Measurements from ENCODE around the gene TNFAIP2. TPM values are rescaled to one million over a fixed set of nuclear protein-coding genes. Genes with fewer than 3 reads are reported as not detected.

Gene TNFAIP2
- total and polyA plus RNA-seq, 9 of the 15 experiments (the other 6 are each of a cell fraction or from before 2014, with no cell fraction given), result 22.6 to 68.6 (median 44.6) TPM

DNA sequence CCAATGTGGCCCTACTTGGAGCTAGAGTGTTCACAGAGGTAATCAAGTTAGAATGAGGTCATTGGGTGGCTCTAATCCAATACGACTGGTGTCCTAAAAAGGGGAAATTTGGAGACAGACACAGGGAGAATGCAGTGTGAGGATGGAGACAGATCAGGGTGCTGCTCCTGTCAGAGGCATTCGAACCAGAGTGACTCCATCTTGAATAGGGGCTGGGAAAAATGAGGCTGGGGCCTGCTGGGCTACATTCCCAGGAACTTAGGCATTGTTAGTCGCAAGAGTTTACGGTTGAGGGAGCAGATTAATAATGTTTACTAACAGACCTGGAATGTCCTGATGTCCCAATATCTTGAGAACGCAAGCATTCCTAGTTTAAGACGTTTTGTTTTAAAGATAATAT, 20.2 kb downstream of the TNFAIP2 start (continued):
- TF ChIP-seq ZNF780A (CRISPR knock-in tag; IDR thresholded peaks at IDR 0.05) (no peak), SRSF3 (IDR thresholded peaks at IDR 0.05; ENCODE audit: insufficient read depth, low read length) (no peak), DMBX1 (CRISPR knock-in tag; IDR thresholded peaks at IDR 0.05; ENCODE audit: borderline replicate concordance) (0 out of 2 replicates have a peak, but pooled peaks have one; percentile 29), KLF6 (CRISPR knock-in tag; IDR thresholded peaks at IDR 0.05; ENCODE audit: borderline replicate concordance) (0 out of 2 replicates have a peak, but pooled peaks have one; percentile 18), NBN (IDR thresholded peaks at IDR 0.05; ENCODE audit: low read depth) (no peak), MTF1 (CRISPR knock-in tag; IDR thresholded peaks at IDR 0.05; ENCODE audit: borderline replicate concordance) (no peak), FOXP1 (CRISPR knock-in tag; IDR thresholded peaks at IDR 0.05) (no peak), ZKSCAN1 (IDR thresholded peaks at IDR 0.05; ENCODE audit: low read depth, low read length) (no peak), HDAC8 (tag; IDR thresholded peaks at IDR 0.05) (0 out of 2 replicates have a peak, but pooled peaks have one; percentile 36), HCFC1 (IDR thresholded peaks at IDR 0.05; ENCODE audit: low read depth, low read length) (no peak), ZFP36 (IDR thresholded peaks at IDR 0.05; ENCODE audit: low read depth, low read length, partially characterized antibody) (no peak), RBBP5 (IDR thresholded peaks at IDR 0.05; ENCODE audit: borderline replicate concordance, insufficient read depth, low read length, poor library complexity, severe bottlenecking) (no peak), SETDB1 (IDR thresholded peaks at IDR 0.05; ENCODE audit: low read length) (no peak), TAL1 (IDR thresholded peaks at IDR 0.05) (no peak), SIN3A (IDR thresholded peaks at IDR 0.05; ENCODE audit: borderline replicate concordance in 2 of 2, control insufficient read depth in 1 of 2, low read depth in 2 of 2, low read length in 2 of 2) (no peak), ZNF3 (CRISPR knock-in tag; IDR thresholded peaks at IDR 0.05) (no peak), SMARCE1 (IDR thresholded peaks at IDR 0.05) (no peak), SMARCB1 (IDR thresholded peaks at IDR 0.05; ENCODE audit: insufficient read length, low read depth) (no peak)
- TF ChIP-seq, protein P1, sequence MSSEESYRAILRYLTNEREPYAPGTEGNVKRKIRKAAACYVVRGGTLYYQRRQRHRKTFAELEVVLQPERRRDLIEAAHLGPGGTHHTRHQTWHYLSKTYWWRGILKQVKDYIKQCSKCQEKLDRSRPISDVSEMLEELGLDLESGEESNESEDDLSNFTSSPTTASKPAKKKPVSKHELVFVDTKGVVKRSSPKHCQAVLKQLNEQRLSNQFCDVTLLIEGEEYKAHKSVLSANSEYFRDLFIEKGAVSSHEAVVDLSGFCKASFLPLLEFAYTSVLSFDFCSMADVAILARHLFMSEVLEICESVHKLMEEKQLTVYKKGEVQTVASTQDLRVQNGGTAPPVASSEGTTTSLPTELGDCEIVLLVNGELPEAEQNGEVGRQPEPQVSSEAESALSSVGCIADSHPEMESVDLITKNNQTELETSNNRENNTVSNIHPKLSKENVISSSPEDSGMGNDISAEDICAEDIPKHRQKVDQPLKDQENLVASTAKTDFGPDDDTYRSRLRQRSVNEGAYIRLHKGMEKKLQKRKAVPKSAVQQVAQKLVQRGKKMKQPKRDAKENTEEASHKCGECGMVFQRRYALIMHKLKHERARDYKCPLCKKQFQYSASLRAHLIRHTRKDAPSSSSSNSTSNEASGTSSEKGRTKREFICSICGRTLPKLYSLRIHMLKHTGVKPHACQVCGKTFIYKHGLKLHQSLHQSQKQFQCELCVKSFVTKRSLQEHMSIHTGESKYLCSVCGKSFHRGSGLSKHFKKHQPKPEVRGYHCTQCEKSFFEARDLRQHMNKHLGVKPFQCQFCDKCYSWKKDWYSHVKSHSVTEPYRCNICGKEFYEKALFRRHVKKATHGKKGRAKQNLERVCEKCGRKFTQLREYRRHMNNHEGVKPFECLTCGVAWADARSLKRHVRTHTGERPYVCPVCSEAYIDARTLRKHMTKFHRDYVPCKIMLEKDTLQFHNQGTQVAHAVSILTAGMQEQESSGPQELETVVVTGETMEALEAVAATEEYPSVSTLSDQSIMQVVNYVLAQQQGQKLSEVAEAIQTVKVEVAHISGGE (CRISPR knock-in tag; IDR thresholded peaks at IDR 0.05), result no peak
- TF ChIP-seq, protein P2, sequence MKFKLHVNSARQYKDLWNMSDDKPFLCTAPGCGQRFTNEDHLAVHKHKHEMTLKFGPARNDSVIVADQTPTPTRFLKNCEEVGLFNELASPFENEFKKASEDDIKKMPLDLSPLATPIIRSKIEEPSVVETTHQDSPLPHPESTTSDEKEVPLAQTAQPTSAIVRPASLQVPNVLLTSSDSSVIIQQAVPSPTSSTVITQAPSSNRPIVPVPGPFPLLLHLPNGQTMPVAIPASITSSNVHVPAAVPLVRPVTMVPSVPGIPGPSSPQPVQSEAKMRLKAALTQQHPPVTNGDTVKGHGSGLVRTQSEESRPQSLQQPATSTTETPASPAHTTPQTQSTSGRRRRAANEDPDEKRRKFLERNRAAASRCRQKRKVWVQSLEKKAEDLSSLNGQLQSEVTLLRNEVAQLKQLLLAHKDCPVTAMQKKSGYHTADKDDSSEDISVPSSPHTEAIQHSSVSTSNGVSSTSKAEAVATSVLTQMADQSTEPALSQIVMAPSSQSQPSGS (CRISPR knock-in tag; IDR thresholded peaks at IDR 0.05), result no peak
- TF ChIP-seq, protein P3, sequence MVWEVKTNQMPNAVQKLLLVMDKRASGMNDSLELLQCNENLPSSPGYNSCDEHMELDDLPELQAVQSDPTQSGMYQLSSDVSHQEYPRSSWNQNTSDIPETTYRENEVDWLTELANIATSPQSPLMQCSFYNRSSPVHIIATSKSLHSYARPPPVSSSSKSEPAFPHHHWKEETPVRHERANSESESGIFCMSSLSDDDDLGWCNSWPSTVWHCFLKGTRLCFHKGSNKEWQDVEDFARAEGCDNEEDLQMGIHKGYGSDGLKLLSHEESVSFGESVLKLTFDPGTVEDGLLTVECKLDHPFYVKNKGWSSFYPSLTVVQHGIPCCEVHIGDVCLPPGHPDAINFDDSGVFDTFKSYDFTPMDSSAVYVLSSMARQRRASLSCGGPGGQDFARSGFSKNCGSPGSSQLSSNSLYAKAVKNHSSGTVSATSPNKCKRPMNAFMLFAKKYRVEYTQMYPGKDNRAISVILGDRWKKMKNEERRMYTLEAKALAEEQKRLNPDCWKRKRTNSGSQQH (CRISPR knock-in tag; IDR thresholded peaks at IDR 0.05), result no peak

Data from K562 (cell line).